Gastrocnemius medialis (tissue), 4 donors: ENCODE data around the gene COBL.

Experiments used
- POLR2A ChIP-seq, 2 donors: fragments of 450-650 bp; IDR thresholded peaks; one replicate each; pipeline ENCODE4 v1.6.1; 2017; ENCODE audit warnings: antibody characterized with exemption in 2 of 2, mild to moderate bottlenecking in 2 of 2, moderate library complexity in 2 of 2
- TF ChIP-seq, protein P1 (sequence below), 5 experiments: fragments of 450-650 bp in 3 of 5; fragments of 200-600 bp in 2 of 5; sonication (generic) in 2 of 5; IDR thresholded peaks in 4 of 5; conservative IDR thresholded peaks in 1 of 5; 1 replicate in 4 of 5; 2 replicates in 1 of 5; pipeline ENCODE4 v1.5.1; 2016 to 2019; ENCODE audit warnings: antibody characterized with exemption in 5 of 5, mild to moderate bottlenecking in 3 of 5, moderate library complexity in 3 of 5

DNA sequence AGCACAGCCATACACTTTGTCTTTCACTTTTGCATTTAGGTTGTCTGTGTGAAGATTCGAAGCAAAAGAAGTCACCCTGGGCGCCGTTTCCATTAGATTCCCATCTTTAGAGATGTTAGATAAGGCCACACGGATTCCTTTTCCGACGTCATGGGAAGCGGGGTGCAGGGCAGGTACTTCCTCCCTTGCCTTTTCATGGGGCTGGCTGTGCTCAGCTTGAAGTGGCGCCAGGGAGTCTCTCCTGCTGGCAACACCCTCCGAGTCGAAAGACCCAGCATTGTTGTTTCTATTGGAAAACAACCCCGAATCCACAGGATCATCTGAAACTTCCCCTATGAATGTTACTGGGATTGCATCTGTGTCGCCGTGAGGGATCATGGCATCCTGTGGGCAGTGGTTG is 287.5 kb downstream of the COBL start:
- TF ChIP-seq, protein P1, sequence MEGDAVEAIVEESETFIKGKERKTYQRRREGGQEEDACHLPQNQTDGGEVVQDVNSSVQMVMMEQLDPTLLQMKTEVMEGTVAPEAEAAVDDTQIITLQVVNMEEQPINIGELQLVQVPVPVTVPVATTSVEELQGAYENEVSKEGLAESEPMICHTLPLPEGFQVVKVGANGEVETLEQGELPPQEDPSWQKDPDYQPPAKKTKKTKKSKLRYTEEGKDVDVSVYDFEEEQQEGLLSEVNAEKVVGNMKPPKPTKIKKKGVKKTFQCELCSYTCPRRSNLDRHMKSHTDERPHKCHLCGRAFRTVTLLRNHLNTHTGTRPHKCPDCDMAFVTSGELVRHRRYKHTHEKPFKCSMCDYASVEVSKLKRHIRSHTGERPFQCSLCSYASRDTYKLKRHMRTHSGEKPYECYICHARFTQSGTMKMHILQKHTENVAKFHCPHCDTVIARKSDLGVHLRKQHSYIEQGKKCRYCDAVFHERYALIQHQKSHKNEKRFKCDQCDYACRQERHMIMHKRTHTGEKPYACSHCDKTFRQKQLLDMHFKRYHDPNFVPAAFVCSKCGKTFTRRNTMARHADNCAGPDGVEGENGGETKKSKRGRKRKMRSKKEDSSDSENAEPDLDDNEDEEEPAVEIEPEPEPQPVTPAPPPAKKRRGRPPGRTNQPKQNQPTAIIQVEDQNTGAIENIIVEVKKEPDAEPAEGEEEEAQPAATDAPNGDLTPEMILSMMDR (IDR thresholded peaks at IDR 0.05 in 4 of 5, conservative IDR thresholded peaks at IDR 0.05 in 1 of 5), result no peak
- TF ChIP-seq POLR2A (IDR thresholded peaks at IDR 0.05), result no peak
